Uterus (tissue), 2 donors: ENCODE data around the gene SIRT3.

Experiments used
- CTCF ChIP-seq, 4 experiments: fragments of 200-600 bp in 2 of 4; fragments of 450-650 bp in 2 of 4; sonication (generic) in 2 of 4; IDR thresholded peaks; one replicate each; pipeline ENCODE4 v1.5.1; 2016 to 2019; ENCODE audit warnings: antibody characterized with exemption in 4 of 4, mild to moderate bottlenecking in 2 of 4, moderate library complexity in 1 of 4
- POLR2A ChIP-seq, 2 donors: fragments of 450-650 bp; IDR thresholded peaks; one replicate each; pipeline ENCODE4 v1.6.1; 2016; ENCODE audit warnings: antibody characterized with exemption in 2 of 2, mild to moderate bottlenecking in 1 of 2, moderate library complexity in 1 of 2

DNA sequence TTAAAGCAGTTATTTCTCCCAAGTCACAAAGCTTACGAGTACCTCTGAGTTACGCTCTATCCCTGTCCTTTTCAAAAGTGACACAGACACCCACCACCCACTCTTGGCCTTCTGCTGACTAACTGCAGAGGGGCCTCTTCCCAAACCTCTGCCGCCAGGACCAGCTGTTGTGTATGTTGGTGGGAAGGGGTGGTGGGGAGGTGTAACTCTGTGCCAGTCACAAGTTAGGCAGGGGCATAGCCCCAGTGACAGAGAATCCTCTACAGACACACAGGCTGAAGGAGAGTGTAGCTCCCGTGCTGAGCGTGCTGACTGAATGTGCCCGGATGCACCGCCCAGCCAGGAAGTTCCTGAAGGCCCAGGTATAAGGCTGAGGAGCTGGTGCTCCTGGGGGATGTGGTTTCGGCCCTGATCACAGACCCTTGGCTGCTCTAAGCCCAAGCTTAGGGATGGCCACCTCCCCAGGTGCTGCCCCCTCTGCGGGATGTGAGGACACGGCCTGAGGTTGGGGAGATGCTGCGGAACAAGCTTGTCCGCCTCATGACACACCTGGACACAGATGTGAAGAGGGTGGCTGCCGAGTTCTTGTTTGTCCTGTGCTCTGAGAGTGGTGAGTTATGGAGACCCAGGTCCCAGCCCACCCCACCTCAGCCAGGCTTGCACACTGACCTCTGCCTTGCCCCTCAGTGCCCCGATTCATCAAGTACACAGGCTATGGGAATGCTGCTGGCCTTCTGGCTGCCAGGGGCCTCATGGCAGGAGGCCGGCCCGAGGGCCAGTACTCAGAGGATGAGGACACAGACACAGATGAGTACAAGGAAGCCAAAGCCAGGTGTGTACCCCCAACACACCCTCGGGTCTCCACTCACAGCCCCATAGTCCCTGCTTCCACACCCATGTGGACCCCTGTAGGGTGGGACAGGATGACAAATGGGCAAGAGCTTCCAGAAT lies 23.7 kb downstream of the SIRT3 start:
- TF ChIP-seq CTCF (IDR thresholded peaks at IDR 0.05) (no peak), POLR2A (IDR thresholded peaks at IDR 0.05) (no peak)
